PC-3 (cell line): ENCODE measurements around the gene ALDOA. TPM values are rescaled to one million over a fixed set of nuclear protein-coding genes. Genes with fewer than 3 reads are reported as not detected.

ENCODE experiments used
- ATAC-seq: fragments of 200-7000 bp; cut with Tn5 transposase; 2 replicates; pipeline ENCODE4 v1.9.1; 2020; ENCODE audit warnings: mild to moderate bottlenecking, moderate library complexity
- BruUV-seq: library from RNA; stranded (reverse); fragments of 400-500 nt; replicated peaks from 2 replicates; lab custom pipeline; 2021; lab: Mats Ljungman, UMichigan
- CTCF ChIA-PET: fragments of 300-600 bp; sonication (Branson Sonifier 250); formaldehyde crosslinking; loops from one replicate; lab custom pipeline; 2022; ENCODE audit warnings: antibody characterized with exemption; lab: Charles Lee
- POLR2A ChIA-PET: fragments of 300-600 bp; sonication (Branson Sonifier 250); formaldehyde crosslinking; loops from one replicate; lab custom pipeline; 2022; ENCODE audit warnings: antibody characterized with exemption; ENCODE audit not compliant: unreplicated experiment; lab: Charles Lee
- DNase-seq: peaks from one replicate; pipeline ENCODE4 v3.0.0-alpha.2; 2015
- H2AFZ ChIP-seq: fragments of 300-600 bp; sonication (generic); 2 replicates; pipeline ENCODE4 v1.6.0; 2016; ENCODE audit warnings: antibody characterized with exemption, low read length
- H3F3A ChIP-seq: fragments of 300-600 bp; sonication (generic); one replicate; pipeline ENCODE4 v1.6.0; 2017; ENCODE audit warnings: antibody characterized with exemption, low read length, control low read depth, mild to moderate bottlenecking; ENCODE audit not compliant: unreplicated experiment
- H3K27ac ChIP-seq: fragments of 300-600 bp; sonication (generic); 2 replicates; pipeline ENCODE4 v1.5.1; 2016; ENCODE audit warnings: mild to moderate bottlenecking, low read length
- H3K27me3 ChIP-seq: fragments of 300-600 bp; sonication (generic); 2 replicates; pipeline ENCODE4 v1.6.1; 2016; ENCODE audit warnings: low read length, mixed read lengths
- H3K36me3 ChIP-seq: fragments of 300-600 bp; sonication (generic); 2 replicates; pipeline ENCODE4 v1.6.1; 2016; ENCODE audit warnings: low read depth, mixed run types, low read length, mixed read lengths
- H3K4me1 ChIP-seq: fragments of 300-600 bp; sonication (generic); 2 replicates; pipeline ENCODE4 v1.5.1; 2016; ENCODE audit warnings: low read length; ENCODE audit not compliant: insufficient read depth
- H3K4me2 ChIP-seq: fragments of 300-600 bp; sonication (generic); 2 replicates; pipeline ENCODE4 v1.6.0; 2016; ENCODE audit warnings: low read length
- H3K4me3 ChIP-seq: fragments of 300-600 bp; sonication (generic); 2 replicates; pipeline ENCODE4 v1.5.1; 2016; ENCODE audit warnings: mild to moderate bottlenecking, low read length, mixed read lengths
- H3K79me2 ChIP-seq: fragments of 300-600 bp; sonication (generic); 2 replicates; pipeline ENCODE4 v1.6.1; 2017; ENCODE audit warnings: low read length, mixed read lengths
- H3K9ac ChIP-seq: fragments of 300-600 bp; sonication (generic); 2 replicates; pipeline ENCODE4 v1.6.0; 2016; ENCODE audit warnings: mild to moderate bottlenecking, low read length
- H3K9me2 ChIP-seq: fragments of 300-600 bp; sonication (generic); replicated peaks from 2 replicates; pipeline ENCODE4 v1.6.1; 2016; ENCODE audit warnings: mixed run types, low read length, mixed read lengths
- H3K9me3 ChIP-seq: fragments of 300-600 bp; sonication (generic); 2 replicates; pipeline ENCODE4 v1.6.1; 2016; ENCODE audit warnings: low read length, mixed read lengths
- H4K20me1 ChIP-seq: fragments of 300-600 bp; sonication (generic); 2 replicates; pipeline ENCODE4 v1.6.1; 2016; ENCODE audit warnings: low read length, mixed read lengths
- CTCF ChIP-seq: fragments of 300-600 bp; sonication (generic); conservative IDR thresholded peaks from 2 replicates; pipeline ENCODE4 v1.5.1; 2017; ENCODE audit warnings: antibody characterized with exemption, low read depth, mild to moderate bottlenecking, low read length
- EZH2 ChIP-seq: fragments of 300-600 bp; sonication (generic); IDR thresholded peaks from one replicate; pipeline ENCODE4 v1.6.1; 2017; ENCODE audit warnings: antibody characterized with exemption, mild to moderate bottlenecking, low read length; ENCODE audit not compliant: unreplicated experiment
- EZH2phosphoT487 ChIP-seq: fragments of 300-600 bp; sonication (generic); IDR thresholded peaks from 2 replicates; pipeline ENCODE4 v1.6.1; 2018; ENCODE audit warnings: mild to moderate bottlenecking, antibody characterized with exemption, low read length, borderline replicate concordance
- intact Hi-C: fragments of 100-400 bp; cut with micrococcal nuclease; formaldehyde crosslinking; loops from 2 replicates; pipeline ENCODE4 v1.9.0; 2023
- total RNA-seq: library from RNA; depleted of rRNA; stranded (reverse); fragments of >200 nt; gene quantifications from 2 replicates; pipeline ENCODE4 v1.2.3, GENCODE V29; 2014

ALDOA gene
- total RNA-seq, 1 experiment from 2014 or later: 2,048 TPM

GRCh38 chr16:30051518-30051917, 14.0 kb upstream of the ALDOA start:
- H3K9me3 ChIP-seq: no peaks in the 10 kb centered on the region
- H3K36me3 ChIP-seq: no peaks in the 10 kb centered on the region
- TF ChIP-seq EZH2: no peak
- no peak for TF ChIP-seq EZH2phosphoT487
- no peak for TF ChIP-seq CTCF
- ChIA-PET POLR2A (no interaction called here), CTCF (no interaction called here)
- H3K27ac ChIP-seq: no peak overlapping the region
- 0 out of 2 replicates have a peak, but pooled peaks have one; percentile 25 for ATAC-seq
- peaks cover 15% of the 10 kb centered on the region for H3K4me1 ChIP-seq
- BruUV-seq: no TSS peak
- peak; percentile 37 for DNase-seq
- no peak overlapping the region for H3K4me2 ChIP-seq
- H4K20me1 ChIP-seq: no peaks in the 10 kb centered on the region
- no peak overlapping the region for H3K4me3 ChIP-seq
- no peak overlapping the region for H3K9ac ChIP-seq
- H2AFZ ChIP-seq: no peak overlapping the region
- no peaks in the 10 kb centered on the region for H3K9me2 ChIP-seq
- intact Hi-C loops: no loop called here
- H3K79me2 ChIP-seq: no peaks in the 10 kb centered on the region
- H3F3A ChIP-seq: no peaks in the 10 kb centered on the region
- H3K27me3 ChIP-seq: no peaks in the 10 kb centered on the region

DNA sequence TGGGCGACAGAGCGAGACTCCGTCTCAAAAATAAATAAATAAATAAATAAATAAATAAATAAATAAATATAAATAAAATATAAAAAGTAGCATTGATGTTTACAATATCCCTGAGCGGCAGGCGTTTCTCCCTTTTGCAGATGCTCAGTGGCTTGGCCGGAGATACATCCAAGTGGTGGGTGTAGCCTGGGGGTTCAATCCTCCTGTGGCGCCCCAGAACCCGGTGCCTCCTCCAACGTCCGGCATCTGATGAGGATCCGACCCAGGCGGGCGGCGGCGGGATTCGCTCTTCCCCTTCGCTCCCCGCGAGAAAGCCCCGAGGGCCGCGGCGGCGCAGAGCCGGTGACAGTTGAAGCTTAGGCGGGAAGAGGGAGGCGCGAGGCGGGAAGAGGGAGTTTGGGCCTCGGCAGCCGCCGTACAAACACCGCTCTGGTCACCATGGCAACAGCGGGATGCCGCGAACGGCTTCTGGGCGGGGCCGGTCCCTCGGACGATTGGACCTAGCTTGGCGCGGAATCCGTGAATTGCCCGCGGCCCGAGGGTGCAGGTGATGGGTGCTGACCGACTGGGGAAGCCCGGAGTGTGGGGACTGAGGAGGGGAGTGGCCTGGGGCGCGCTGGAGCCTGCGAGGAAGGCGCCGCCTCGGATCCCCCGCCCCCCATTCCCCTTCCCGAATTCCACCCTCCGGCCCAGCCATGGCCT, 12.7 kb upstream of the ALDOA start:
- Histone ChIP-seq H3K9ac (peak overlapping the region; percentile 71), H3K4me2 (peak overlapping the region; percentile 93), H3K27ac (peak overlapping the region; percentile 53), H3K4me3 (peak overlapping the region; percentile 83), H3F3A (no peaks in the 10 kb centered on the region), H3K36me3 (no peaks in the 10 kb centered on the region), H3K27me3 (no peaks in the 10 kb centered on the region), H4K20me1 (no peaks in the 10 kb centered on the region), H3K4me1 (peaks cover 15% of the 10 kb centered on the region), H3K9me2 (no peaks in the 10 kb centered on the region), H2AFZ (peak overlapping the region; percentile 82), H3K9me3 (no peaks in the 10 kb centered on the region), H3K79me2 (no peaks in the 10 kb centered on the region)
- ATAC-seq (peak; percentile 76), DNase-seq (peak; percentile 83)
- no TSS peak for BruUV-seq
- ChIA-PET POLR2A (interaction anchor here (0.5 kb wide), 1 partner anchor 9 kb away, joined by 5 read pairs; no protein-coding TSS in a partner anchor), CTCF (no interaction called here)
- intact Hi-C loops: no loop called here
- no peak for TF ChIP-seq EZH2phosphoT487
- TF ChIP-seq EZH2: no peak
- no peak for TF ChIP-seq CTCF

GRCh38 chr16:30053376-30054015, 12.1 kb upstream of the ALDOA start:
- H3K4me2 ChIP-seq: peak overlapping the region; percentile 93
- no peaks in the 10 kb centered on the region for H3F3A ChIP-seq
- intact Hi-C loops: no loop called here
- no peaks in the 10 kb centered on the region for H3K79me2 ChIP-seq
- H3K4me3 ChIP-seq: peak overlapping the region; percentile 83
- peak; percentile 64 for ATAC-seq
- peaks cover 15% of the 10 kb centered on the region for H3K4me1 ChIP-seq
- CTCF ChIA-PET: no interaction called here
- no peaks in the 10 kb centered on the region for H4K20me1 ChIP-seq
- TSS peak; percentile 81 for BruUV-seq
- TF ChIP-seq CTCF (no peak), EZH2phosphoT487 (no peak)
- POLR2A ChIA-PET: interaction anchor here (0.5 kb wide), 1 partner anchor 8 kb away, joined by 5 read pairs; no protein-coding TSS in a partner anchor
- H3K36me3 ChIP-seq: no peaks in the 10 kb centered on the region
- no peaks in the 10 kb centered on the region for H3K9me2 ChIP-seq
- H3K27me3 ChIP-seq: no peaks in the 10 kb centered on the region
- peak overlapping the region; percentile 71 for H3K9ac ChIP-seq
- no peaks in the 10 kb centered on the region for H3K9me3 ChIP-seq
- peak; percentile 57 for DNase-seq
- peak overlapping the region; percentile 82 for H2AFZ ChIP-seq
- H3K27ac ChIP-seq: peak overlapping the region; percentile 53
